HG02852 (cell line): ENCODE results near the gene ABHD17B.

Experiments
- ATAC-seq: cut with Tn5 transposase; IDR thresholded peaks from one replicate; pipeline ENCODE4 v1.9.1; 2021; ENCODE audit warnings: mild to moderate bottlenecking, moderate library complexity; ENCODE audit not compliant: unreplicated experiment

The ABHD17B gene

DNA sequence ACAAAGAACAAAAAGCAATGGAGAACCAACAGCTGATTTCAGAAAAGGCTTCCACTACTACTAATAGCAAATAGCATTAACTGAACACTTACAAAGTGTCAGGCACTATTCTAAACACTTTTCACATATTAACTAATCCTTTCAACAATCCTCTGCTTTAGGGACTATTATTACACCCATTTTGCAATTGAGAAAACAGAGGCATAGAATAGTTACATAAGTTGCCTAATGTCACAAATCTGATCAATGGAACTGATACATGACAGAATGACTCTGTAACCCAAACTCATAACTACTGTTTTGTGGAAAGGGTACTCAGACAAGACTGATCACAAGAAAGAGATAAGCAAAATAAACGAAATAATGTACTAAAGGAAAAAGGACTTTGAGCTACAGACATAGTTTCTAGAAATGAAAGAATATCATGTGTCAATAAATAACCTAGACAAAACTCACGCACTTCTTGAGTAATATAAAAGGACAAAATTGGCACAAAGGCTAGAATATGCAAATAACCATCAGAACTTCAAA, 31.3 kb downstream of the ABHD17B start:
- ATAC-seq, result no peak

DNA sequence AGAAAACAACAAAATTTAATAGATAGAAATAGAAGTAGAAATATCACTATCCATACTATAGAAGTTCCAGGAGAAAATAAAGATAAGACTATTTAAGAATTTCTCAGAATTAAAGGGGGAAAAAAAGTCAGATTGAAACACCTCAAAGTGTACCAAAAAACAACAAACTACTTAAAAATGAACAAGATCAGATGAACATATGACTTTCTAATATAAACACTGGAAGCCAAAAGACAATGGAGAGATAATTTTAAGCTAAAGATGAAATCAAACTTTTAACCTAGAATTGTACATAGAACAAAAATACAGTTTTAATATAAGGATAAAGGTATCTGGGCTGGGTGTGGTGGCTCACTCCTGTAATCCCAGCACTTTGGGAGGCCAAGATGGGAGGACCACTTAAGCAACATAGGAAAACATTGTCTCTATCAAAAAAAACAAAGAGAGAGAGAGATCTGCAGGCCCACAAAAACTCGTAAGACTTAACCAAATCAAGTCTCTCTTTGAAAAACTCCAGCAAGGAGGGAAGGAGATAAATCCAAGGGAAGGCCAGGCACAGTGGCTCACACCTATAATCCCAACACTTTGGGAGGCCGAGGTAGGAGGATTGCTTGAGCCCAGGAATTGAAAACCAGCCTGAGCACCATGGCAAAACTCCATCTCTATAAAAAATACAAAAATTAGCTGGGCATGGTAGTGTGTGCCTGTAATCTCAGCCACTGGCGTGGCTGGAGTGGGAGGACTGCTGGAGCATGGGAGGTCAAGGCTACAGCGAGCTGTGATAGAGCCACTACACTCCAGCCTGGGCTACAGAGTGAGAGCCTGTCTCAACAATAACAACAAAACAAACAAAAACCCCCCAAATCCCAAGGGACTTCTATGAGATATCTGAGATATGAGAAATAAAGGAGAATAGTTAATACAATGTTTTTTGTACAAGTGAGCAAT, 32.4 kb downstream of the ABHD17B start:
- no peak for ATAC-seq

DNA sequence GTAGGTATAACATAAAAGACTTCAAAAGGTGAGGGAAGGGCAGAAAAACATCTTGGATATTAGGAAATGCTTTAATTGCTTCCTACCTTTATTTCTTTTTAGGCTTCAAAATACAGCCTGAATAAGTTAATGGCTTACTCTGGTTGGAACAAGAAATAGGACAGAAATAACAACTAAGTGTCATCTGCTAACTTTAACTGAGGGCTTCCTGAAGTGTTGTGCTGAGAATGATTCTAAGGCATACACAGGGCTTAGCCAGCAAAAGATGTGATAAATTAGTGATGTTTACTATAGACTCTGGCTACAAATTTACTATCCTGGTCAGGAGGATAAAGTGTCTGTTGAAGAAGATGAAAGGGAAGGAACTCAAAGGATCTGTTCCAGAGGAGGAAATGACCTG, 34.2 kb downstream of the ABHD17B start:
- ATAC-seq, result no peak

DNA sequence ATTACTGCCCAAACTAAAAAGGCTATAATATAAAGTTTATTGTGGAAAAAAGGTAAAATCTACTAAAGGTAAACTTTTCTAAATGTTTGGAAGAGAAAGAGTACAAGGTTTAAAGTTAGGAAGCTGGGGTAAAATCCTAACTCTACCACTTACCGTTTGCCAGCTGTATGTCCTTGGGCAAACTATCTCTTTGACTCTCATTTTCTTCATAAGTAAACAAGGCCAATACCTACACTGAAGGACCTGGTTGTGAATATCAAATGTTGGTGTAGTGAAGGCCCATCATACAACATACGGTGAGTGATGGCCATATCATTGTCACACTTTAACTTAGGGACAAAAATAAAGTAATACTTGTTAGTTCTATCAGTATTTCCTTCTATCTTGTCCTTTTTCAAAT, 34.9 kb downstream of the ABHD17B start:
- no peak for ATAC-seq

DNA sequence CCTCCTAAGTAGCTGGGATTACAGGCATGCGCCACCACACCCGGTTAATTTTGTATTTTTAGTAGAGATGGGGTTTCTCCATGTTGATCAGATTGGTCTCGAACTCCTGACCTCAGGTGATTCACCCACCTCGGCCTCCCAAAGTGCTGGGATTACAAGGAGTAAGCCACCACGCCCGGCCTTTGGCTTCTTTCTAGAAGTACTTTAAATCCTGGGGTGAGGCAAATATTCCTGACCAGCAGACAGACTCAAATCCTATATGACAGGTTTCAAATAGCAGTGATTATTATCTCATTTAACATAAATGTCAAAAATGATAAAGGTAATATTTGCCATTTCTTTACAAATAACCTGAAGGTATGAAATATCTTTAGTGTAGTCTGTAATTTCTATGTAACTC, 35.6 kb downstream of the ABHD17B start:
- no peak for ATAC-seq

DNA sequence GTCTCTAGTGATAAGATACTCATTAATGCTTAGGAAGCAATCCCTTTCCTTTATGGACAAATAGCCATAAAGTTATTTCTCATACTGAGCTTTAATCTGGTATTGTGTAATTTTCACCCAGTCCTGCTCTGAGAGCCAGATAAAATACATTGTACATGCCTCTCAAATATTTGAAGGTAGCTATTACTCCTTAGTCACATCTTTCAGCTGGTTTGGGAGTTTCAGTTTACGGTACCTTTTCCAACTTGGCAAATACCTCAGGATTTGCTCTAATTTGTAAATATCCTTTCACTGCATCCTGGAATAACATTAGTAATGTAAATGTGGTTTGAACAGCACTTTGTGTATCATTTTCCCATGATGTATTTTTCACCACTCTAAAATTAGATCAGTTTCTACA, 47.4 kb downstream of the ABHD17B start:
- ATAC-seq, result no peak

DNA sequence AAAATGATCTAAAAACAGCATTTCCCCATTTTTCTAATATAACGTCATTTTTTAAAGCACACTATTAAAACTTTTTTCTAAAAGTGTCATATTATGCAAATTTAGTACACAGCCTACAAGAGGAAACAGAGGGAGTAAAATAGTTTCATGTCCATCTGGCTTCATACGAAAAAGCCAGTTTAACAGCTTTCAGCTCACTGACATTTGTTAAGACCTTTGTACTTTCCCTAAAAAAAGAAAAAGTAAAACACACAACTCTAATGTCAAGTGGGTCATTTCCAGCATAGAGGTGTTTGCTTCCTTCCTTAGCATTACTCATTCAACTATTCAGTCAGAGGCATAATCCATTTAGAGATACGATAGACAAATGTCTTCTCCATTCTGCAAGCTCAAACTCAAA, 49.4 kb downstream of the ABHD17B start:
- ATAC-seq, result no peak

DNA sequence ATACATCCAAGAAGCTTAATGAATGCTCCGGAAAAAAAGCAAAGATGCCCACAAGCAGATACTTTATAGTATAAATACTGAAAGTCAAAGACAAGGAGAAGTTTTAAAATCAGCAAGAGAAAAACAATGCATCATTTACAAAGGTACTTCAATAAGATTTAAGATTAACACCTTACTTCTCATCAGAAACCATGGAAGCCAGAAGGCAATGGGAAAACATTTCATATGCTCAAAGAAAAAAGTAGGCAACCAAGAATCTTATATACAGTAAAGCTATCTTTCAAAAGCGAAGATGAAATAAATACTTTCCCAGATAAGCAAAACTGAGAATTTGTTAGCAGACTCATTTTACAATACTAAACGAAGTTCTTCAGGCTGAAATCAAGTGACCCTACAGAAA, 51.1 kb downstream of the ABHD17B start:
- no peak for ATAC-seq

DNA sequence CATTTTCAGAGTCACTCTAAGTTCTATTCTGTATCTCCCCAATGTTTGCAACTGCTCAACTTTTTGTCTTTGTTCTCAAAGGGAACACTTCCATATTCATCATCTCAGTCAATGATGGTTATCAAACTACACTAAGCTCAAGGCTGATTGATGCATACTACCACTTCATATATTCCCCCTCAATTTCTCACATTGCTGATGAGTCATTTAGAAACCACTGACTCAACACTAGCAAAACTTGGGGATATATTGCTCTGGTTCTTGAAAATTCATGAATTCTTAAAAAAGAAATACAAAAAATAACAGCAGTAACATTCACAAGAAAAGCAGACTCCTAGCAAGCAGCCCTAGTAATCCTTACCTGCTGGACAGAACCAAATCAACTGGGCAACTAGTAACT, 52.2 kb downstream of the ABHD17B start:
- ATAC-seq, result peak; percentile 91

DNA sequence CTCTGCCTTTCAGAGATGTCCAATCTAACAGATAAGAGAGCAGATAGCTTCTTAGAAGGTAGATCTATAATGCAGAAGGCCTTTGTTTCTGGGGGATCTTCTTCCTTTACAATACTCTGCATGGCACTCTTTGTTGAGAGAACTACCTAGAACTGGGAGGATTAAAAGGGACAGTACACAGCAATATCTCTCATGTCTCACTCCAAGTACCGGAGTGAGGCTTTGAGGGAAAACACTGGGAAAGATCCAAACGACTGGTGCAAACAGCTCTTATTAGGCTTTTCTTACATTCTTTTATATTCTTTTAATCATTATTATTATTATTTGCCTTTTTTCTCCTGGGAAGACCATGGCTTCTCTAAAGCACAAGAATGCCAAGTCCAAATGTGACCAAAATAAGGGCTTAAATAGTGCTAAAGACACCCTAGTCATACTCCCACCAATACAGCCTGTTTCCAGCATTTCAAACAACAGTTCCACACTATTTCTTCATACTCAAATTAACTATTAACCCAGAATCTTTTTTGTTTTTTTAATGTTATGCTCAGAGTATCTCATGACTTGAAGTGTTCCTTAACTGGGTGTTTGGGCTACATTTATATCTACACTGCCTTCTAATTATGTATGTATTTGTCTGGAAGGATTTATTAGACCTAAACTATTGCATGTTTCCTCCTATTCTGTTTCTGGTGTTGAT, 52.7 kb downstream of the ABHD17B start:
- ATAC-seq, result no peak

DNA sequence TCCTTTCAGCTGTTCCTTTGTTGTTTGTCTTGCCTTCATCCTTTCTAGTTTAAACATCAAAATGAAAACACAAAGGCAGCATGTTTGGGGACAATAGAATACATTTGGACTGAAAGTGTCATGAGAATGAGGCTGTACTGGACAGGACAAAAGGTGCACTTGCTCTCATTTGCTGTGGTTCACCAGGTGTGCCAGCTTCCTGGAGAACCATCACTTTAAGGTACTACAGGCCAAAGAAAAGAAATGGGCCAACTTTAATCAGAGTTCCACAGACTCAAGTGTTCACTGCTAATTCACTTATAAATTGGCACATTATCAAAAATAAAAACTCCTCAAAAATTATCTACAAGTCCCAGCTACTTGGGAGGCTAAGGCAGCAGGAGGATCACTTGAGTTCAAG, 53.8 kb downstream of the ABHD17B start:
- ATAC-seq, result no peak

DNA sequence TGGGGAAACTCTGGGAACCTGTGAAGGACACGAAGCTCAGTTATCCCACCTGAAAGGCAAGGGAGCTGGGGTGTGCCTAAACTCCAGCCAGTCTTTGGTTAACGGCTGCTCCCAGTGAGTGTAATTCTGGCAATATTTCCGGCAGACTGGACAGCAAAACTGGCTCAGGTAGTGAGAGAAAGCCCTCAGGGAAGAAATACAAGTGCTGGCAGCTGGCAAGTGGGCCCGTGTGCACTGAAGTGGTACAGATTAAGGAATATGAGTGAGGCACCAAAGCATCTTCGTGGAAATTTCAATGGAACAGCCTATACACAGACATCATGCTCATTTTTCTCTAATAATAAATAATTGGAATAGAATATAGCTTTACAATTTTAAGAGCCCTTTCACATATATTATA, 56.2 kb downstream of the ABHD17B start:
- no peak for ATAC-seq

DNA sequence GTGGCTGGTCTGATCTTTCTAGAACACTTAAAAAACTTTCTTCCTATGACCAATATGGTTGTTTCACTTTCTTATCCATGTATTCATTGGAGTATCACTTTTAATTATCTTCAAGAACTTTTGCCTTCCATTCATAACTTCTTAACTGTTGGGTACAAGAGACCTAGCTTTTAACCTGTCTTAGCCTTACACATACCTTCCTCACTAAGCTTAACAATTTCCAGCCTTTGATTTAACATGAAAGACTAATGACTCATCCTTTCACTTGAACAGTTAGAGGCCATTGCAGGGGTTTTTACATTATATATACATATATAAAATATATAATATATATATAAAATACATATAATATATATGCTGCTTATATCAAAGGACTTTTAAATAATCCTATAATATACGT, 57.9 kb downstream of the ABHD17B start:
- no peak for ATAC-seq

DNA sequence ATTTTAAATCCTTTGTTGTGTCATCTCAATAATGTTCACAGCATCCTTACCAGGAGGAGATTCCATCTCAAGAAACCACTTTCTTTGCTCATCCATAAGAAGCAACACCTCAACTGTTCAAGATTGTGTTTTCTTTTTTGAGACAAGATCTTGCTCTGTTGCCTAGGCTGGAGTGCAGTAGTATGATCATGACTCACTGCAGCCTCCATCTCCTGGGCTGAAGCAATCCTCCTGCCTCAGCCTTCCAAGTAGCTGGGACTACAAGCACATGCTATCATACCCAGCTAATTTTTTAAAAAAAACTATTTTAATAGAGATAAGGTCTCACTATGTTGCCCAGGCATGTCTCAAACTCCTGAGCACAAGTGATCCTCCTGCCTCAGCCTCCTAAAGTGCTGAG, 60.0 kb downstream of the ABHD17B start:
- no peak for ATAC-seq

DNA sequence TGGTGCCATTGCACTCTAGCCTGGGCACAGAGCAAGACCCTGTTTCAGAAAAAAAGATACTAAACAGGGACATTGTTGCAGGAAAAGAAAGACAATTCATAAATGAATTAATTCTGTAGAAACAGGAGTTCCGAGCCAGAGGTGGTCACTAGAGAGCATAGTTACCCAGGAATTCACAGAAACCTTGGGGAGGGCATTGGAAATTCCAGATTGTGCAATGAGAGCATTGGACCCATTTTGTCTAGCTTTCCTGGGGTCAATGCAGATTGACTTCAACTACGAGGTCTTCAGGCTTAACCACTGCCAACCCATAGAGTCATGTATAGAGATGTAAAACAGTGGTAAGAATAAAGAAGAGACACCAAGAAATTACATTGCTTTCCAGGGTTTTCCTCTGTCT, 63.1 kb downstream of the ABHD17B start:
- ATAC-seq, result no peak

DNA sequence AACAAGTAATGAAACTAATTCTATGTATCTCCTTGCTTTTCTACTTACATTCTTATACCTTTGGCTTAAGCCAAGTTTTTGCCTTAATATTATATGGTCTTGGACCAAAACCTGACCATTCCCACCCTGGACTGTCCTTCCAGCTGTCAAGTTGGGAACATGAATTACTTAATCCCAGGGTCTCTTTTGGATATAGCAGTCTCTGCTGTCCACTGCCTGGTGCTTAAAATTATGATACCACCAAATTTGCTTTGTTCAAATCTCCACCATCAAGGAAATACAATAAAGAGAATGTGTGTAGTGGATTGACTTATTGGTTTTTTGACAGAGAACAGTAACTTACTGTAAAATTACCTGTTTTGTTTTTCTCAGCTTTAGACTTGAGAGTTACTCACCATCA, 66.2 kb downstream of the ABHD17B start:
- no peak for ATAC-seq

DNA sequence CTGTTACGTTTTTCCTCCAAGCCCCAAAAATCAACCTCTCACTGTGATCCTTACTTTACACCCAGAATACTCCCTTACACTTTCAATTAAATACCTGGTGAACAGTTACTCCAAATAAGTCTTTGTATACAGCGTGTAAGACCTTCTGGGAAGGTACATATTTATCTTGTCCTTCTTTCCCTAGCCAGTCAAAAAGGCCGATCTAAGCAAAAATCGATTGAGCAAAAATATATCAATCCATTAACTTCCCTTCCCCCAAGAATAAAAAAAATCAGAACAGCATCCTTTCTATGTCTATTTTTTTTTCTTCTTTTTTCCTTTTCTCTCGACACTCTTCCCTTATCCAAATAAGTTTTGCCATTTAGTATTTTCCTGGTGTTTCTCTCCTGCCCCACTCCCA, 71.3 kb downstream of the ABHD17B start:
- no peak for ATAC-seq

DNA sequence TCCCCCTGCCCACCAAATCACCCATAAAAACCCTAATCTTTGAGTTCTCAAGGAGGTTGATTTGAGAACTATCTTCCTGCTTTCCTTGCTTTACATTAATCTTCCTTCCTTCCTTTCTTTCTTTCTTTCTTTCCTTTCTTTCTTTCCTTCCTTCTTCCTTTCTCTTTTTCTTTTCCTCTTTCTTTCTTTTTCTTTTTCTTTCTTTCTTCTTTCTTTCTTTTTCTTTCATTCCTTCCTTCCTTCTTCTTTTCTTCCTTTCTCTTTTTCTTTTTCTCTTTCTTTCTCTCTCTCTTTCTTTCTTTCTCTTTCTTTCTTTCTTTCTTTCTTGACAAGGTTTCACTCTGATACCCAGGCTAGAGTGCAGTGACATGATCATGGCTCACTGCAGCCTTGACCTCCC, 75.4 kb downstream of the ABHD17B start:
- ATAC-seq, result no peak

DNA sequence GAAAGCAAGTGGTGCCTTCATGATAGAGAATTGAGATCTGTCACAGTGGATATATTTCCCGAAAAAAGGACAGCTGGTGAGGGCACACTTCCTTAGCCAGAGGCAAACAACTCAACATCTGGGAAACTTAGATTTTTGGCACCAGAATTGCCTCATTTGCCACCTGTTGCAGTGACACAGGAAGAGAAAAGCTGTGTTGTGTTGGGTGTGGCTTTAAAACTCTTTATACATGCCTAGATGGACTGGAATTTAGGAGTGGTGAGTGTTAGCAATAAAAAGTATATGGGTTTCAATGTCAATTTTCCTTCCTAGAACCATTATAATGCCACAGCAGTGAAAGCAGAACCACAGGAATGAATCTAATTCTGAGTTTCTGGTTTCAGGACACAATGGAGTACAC, 80.1 kb downstream of the ABHD17B start:
- ATAC-seq, result no peak

DNA sequence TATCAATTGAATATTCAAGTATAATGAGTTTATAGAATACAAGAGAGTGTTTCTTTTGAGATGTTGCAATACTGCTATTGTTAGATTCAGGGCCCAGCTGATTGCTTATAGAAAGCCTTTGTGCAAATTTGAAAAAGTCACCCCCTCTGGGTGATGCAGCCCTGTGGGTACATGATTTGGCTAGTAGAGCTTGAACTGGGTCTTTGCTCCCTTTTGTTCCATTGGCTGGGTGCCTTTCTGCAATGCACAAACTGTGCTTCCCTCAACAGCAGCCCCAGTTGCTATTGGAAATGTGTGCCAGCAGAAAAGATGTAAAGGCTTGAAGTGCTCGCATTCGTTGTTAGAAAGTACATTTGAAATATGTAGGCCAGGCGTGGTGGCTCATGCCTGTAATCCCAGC, 80.8 kb downstream of the ABHD17B start:
- no peak for ATAC-seq

DNA sequence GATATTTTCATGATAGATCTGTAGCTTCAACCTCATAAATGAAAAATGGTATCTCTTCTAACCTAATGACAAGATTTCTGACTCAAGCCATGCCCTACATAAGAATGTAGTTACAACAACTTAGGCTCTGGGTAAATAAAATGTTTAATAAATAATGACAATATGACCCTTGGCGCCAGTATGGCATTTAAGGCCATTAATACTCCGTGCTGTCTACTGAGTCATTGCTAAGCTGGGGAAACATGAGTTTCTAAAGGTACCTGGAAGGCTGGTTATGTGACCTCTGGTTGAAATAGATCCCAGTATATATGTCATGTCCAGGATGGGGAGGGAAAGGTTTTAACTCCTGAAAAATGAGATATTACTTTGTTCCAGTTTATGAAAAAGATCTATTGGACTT, 84.7 kb downstream of the ABHD17B start:
- no peak for ATAC-seq

DNA sequence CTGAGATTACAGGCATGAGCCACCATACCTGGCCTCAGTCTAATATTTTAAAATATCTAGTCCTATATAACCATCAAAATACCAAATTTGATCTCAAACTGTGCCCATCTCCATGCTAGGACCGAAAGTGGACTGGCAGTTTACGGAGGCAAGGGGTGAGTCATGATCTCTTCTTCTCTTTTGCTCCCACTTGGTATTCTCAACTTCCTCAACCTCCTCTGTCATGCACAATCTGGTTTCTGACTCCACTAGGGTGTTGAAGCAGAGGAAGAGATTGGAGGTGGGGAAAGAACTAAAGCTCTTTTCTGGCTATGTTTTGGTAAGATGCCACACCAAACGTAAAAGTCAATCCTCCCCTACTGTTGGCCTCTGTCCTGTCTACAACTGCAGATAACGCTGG, 86.7 kb downstream of the ABHD17B start:
- ATAC-seq, result no peak
